Activated T-cell treated with anti-CD3 and anti-CD28 coated beads, Interleukin-2, amount 50 U/mL, for 24 hours (primary cell): ENCODE measurements around the gene DDAH1.

Source experiments
- DNase-seq: peaks from one replicate; pipeline ENCODE4 v3.0.0-alpha.2; 2020
- H3K27ac Mint-ChIP-seq: 2 replicates; pipeline ENCODE4 v1.8.0; 2020; ENCODE audit warnings: mild to moderate bottlenecking, mixed read lengths
- H3K27me3 Mint-ChIP-seq: 2 replicates; pipeline ENCODE4 v1.8.0; 2020; ENCODE audit warnings: mixed read lengths
- H3K36me3 Mint-ChIP-seq: 2 replicates; pipeline ENCODE4 v1.8.0; 2020; ENCODE audit warnings: low read depth, mixed read lengths
- H3K4me1 Mint-ChIP-seq: 2 replicates; pipeline ENCODE4 v1.8.0; 2020; ENCODE audit warnings: low read depth, mixed read lengths
- H3K4me3 Mint-ChIP-seq: 2 replicates; pipeline ENCODE4 v1.8.0; 2020; ENCODE audit warnings: mild to moderate bottlenecking, moderate library complexity, mixed read lengths
- H3K9me3 Mint-ChIP-seq: 2 replicates; pipeline ENCODE4 v1.8.0; 2020; ENCODE audit warnings: mixed read lengths

The DDAH1 gene

GRCh38 chr1:85461216-85461918 lies 3.6 kb downstream of the DDAH1 start:
- no peak overlapping the region for H3K4me3 Mint-ChIP-seq
- H3K36me3 Mint-ChIP-seq, result no peaks in the 10 kb centered on the region
- peaks cover 71% of the 10 kb centered on the region for H3K27me3 Mint-ChIP-seq
- no peaks in the 10 kb centered on the region for H3K9me3 Mint-ChIP-seq
- H3K27ac Mint-ChIP-seq, result no peak overlapping the region
- no peak for DNase-seq
- H3K4me1 Mint-ChIP-seq, result peaks cover 9% of the 10 kb centered on the region

GRCh38 chr1:85460555-85461088 lies 4.3 kb downstream of the DDAH1 start:
- peaks cover 63% of the 10 kb centered on the region for H3K27me3 Mint-ChIP-seq
- H3K4me1 Mint-ChIP-seq, result peaks cover 9% of the 10 kb centered on the region
- no peaks in the 10 kb centered on the region for H3K36me3 Mint-ChIP-seq
- H3K4me3 Mint-ChIP-seq, result no peak overlapping the region
- H3K9me3 Mint-ChIP-seq, result no peaks in the 10 kb centered on the region
- no peak overlapping the region for H3K27ac Mint-ChIP-seq
- no peak for DNase-seq

GRCh38 chr1:85459290-85459689 lies 5.7 kb downstream of the DDAH1 start:
- DNase-seq, result no peak
- peaks cover 4% of the 10 kb centered on the region for H3K4me1 Mint-ChIP-seq
- H3K27ac Mint-ChIP-seq, result no peak overlapping the region
- peaks cover 56% of the 10 kb centered on the region for H3K27me3 Mint-ChIP-seq
- H3K9me3 Mint-ChIP-seq, result no peaks in the 10 kb centered on the region
- no peak overlapping the region for H3K4me3 Mint-ChIP-seq
- H3K36me3 Mint-ChIP-seq, result no peaks in the 10 kb centered on the region

- Mint-ChIP-seq H3K4me1 (no peaks in the 10 kb centered on the region), H3K27ac (no peak overlapping the region), H3K27me3 (peaks cover 20% of the 10 kb centered on the region), H3K4me3 (no peak overlapping the region), H3K9me3 (no peaks in the 10 kb centered on the region), H3K36me3 (no peaks in the 10 kb centered on the region)
- DNase-seq, result no peak
Observed at GRCh38 chr1:85454214-85454613, 10.7 kb downstream of the DDAH1 start.

- Mint-ChIP-seq H3K36me3 (no peaks in the 10 kb centered on the region), H3K27me3 (peaks cover 21% of the 10 kb centered on the region), H3K9me3 (no peaks in the 10 kb centered on the region), H3K4me3 (no peak overlapping the region), H3K27ac (no peak overlapping the region), H3K4me1 (no peaks in the 10 kb centered on the region)
- no peak for DNase-seq
Observed at GRCh38 chr1:85453640-85454194, 11.2 kb downstream of the DDAH1 start.

GRCh38 chr1:85452948-85453347 lies 12.0 kb downstream of the DDAH1 start:
- Mint-ChIP-seq H3K27me3 (peaks cover 20% of the 10 kb centered on the region), H3K36me3 (no peaks in the 10 kb centered on the region), H3K27ac (no peak overlapping the region), H3K9me3 (no peaks in the 10 kb centered on the region), H3K4me1 (no peaks in the 10 kb centered on the region), H3K4me3 (no peak overlapping the region)
- no peak for DNase-seq

GRCh38 chr1:85451236-85451830 lies 13.6 kb downstream of the DDAH1 start:
- no peak for DNase-seq
- H3K9me3 Mint-ChIP-seq, result no peaks in the 10 kb centered on the region
- H3K4me3 Mint-ChIP-seq, result no peak overlapping the region
- H3K27ac Mint-ChIP-seq, result no peak overlapping the region
- no peaks in the 10 kb centered on the region for H3K36me3 Mint-ChIP-seq
- no peaks in the 10 kb centered on the region for H3K4me1 Mint-ChIP-seq
- H3K27me3 Mint-ChIP-seq, result peaks cover 8% of the 10 kb centered on the region

GRCh38 chr1:85450832-85451231 lies 14.1 kb downstream of the DDAH1 start:
- Mint-ChIP-seq H3K27me3 (peaks cover 10% of the 10 kb centered on the region), H3K27ac (no peak overlapping the region), H3K36me3 (no peaks in the 10 kb centered on the region), H3K4me3 (no peak overlapping the region), H3K4me1 (no peaks in the 10 kb centered on the region), H3K9me3 (no peaks in the 10 kb centered on the region)
- no peak for DNase-seq

- no peaks in the 10 kb centered on the region for H3K9me3 Mint-ChIP-seq
- no peak overlapping the region for H3K4me3 Mint-ChIP-seq
- H3K4me1 Mint-ChIP-seq, result no peaks in the 10 kb centered on the region
- H3K36me3 Mint-ChIP-seq, result no peaks in the 10 kb centered on the region
- no peak for DNase-seq
- peaks cover 19% of the 10 kb centered on the region for H3K27me3 Mint-ChIP-seq
- no peak overlapping the region for H3K27ac Mint-ChIP-seq
Observed at GRCh38 chr1:85449356-85449755, 15.6 kb downstream of the DDAH1 start.

- no peak for DNase-seq
- no peaks in the 10 kb centered on the region for H3K36me3 Mint-ChIP-seq
- H3K27ac Mint-ChIP-seq, result no peak overlapping the region
- no peaks in the 10 kb centered on the region for H3K4me1 Mint-ChIP-seq
- H3K9me3 Mint-ChIP-seq, result no peaks in the 10 kb centered on the region
- H3K4me3 Mint-ChIP-seq, result no peak overlapping the region
- H3K27me3 Mint-ChIP-seq, result peaks cover 19% of the 10 kb centered on the region
Observed at GRCh38 chr1:85448358-85448757, 16.6 kb downstream of the DDAH1 start.

GRCh38 chr1:85447006-85447943 lies 17.7 kb downstream of the DDAH1 start:
- peaks cover 19% of the 10 kb centered on the region for H3K27me3 Mint-ChIP-seq
- H3K4me3 Mint-ChIP-seq, result no peak overlapping the region
- DNase-seq, result no peak
- no peaks in the 10 kb centered on the region for H3K4me1 Mint-ChIP-seq
- H3K27ac Mint-ChIP-seq, result no peak overlapping the region
- H3K9me3 Mint-ChIP-seq, result no peaks in the 10 kb centered on the region
- no peaks in the 10 kb centered on the region for H3K36me3 Mint-ChIP-seq

GRCh38 chr1:85445906-85446305 lies 19.1 kb downstream of the DDAH1 start:
- H3K27ac Mint-ChIP-seq, result no peak overlapping the region
- no peaks in the 10 kb centered on the region for H3K36me3 Mint-ChIP-seq

GRCh38 chr1:85444381-85444780 lies 20.6 kb downstream of the DDAH1 start:
- Mint-ChIP-seq H3K27ac (no peak overlapping the region), H3K4me1 (no peaks in the 10 kb centered on the region), H3K4me3 (no peak overlapping the region), H3K9me3 (no peaks in the 10 kb centered on the region), H3K36me3 (no peaks in the 10 kb centered on the region), H3K27me3 (peaks cover 16% of the 10 kb centered on the region)
- DNase-seq, result no peak

More at GRCh38 chr1:85445906-85446305, 19.1 kb downstream of the DDAH1 start:
- Mint-ChIP-seq H3K9me3 (no peaks in the 10 kb centered on the region), H3K27me3 (peaks cover 19% of the 10 kb centered on the region), H3K4me3 (no peak overlapping the region), H3K4me1 (no peaks in the 10 kb centered on the region)
- DNase-seq, result no peak

GRCh38 chr1:85440612-85441011 lies 24.3 kb downstream of the DDAH1 start:
- H3K27ac Mint-ChIP-seq, result no peak overlapping the region
- no peak overlapping the region for H3K4me3 Mint-ChIP-seq
- no peak for DNase-seq
- no peaks in the 10 kb centered on the region for H3K36me3 Mint-ChIP-seq
- no peaks in the 10 kb centered on the region for H3K9me3 Mint-ChIP-seq
- peaks cover 14% of the 10 kb centered on the region for H3K27me3 Mint-ChIP-seq
- H3K4me1 Mint-ChIP-seq, result no peaks in the 10 kb centered on the region
